Fibroblast of pulmonary artery (primary cell): Measurements from ENCODE around the gene HOXD11.

ENCODE experiments used
- DNase-seq: peaks from one replicate; pipeline ENCODE4 v3.0.0-alpha.2; 2010; ENCODE audit warnings: low read depth
- H3K4me3 ChIP-seq: replicated peaks from 2 replicates; pipeline ENCODE4 v1.5.1; 2011; ENCODE audit warnings: low read depth, mild to moderate bottlenecking, control low read depth, low read length, moderate library complexity
- TF ChIP-seq, protein P1 (sequence below): IDR thresholded peaks from 2 replicates; pipeline ENCODE4 v1.5.1; 2011; ENCODE audit warnings: mild to moderate bottlenecking, control low read depth, low read length, inconsistent platforms; ENCODE audit errors: missing control alignments

Gene HOXD11

GRCh38 chr2:176099728-176100546 lies 7.1 kb upstream of the HOXD11 start, which contains the start of gene HOXD12:
Gene HOXD12, plus strand, starts transcription at chr2:176099795. Its CDS starts 7 bp downstream, at chr2:176099802.
- no peak for DNase-seq
- TF ChIP-seq, protein P1, sequence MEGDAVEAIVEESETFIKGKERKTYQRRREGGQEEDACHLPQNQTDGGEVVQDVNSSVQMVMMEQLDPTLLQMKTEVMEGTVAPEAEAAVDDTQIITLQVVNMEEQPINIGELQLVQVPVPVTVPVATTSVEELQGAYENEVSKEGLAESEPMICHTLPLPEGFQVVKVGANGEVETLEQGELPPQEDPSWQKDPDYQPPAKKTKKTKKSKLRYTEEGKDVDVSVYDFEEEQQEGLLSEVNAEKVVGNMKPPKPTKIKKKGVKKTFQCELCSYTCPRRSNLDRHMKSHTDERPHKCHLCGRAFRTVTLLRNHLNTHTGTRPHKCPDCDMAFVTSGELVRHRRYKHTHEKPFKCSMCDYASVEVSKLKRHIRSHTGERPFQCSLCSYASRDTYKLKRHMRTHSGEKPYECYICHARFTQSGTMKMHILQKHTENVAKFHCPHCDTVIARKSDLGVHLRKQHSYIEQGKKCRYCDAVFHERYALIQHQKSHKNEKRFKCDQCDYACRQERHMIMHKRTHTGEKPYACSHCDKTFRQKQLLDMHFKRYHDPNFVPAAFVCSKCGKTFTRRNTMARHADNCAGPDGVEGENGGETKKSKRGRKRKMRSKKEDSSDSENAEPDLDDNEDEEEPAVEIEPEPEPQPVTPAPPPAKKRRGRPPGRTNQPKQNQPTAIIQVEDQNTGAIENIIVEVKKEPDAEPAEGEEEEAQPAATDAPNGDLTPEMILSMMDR: no peak

GRCh38 chr2:176100547-176101140 lies 6.4 kb upstream of the HOXD11 start:
- no peak for DNase-seq
- no peak overlapping the region for H3K4me3 ChIP-seq
- TF ChIP-seq, protein P1: no peak

More at GRCh38 chr2:176099728-176100546, 7.1 kb upstream of the HOXD11 start, which contains the start of gene HOXD12:
- no peak within 1 kb of the TSS for H3K4me3 ChIP-seq

DNA sequence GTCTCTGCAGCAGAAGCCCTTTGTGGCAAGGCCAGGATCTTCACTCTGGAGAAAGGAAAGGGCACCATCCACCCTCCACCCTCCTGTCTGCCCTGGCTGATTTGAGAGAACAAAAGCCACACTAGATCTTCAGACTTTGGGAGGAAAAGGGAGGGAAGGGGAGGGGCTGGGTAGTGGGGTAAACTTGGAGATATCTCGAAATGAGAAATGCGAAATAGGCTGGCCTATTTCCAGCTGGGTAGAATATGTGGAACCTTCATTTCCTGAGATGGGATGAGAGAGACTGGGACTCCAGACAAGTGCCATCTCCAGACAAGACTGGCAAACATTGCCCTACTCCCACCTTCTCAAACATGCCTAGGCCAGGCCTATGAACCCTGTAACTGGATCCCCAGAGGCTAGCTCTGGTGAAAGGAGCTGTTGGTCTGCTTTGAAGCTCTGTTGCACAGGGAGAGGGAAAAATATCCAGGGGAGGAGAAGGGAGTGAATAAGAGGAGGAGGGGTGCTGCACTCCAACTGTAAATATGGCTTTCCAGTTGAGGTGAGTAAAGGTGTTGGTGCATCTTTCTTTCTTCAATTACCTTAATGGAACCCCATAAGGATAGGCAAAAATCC lies 5.8 kb upstream of the HOXD11 start:
- TF ChIP-seq, protein P1: no peak
- no peak for DNase-seq
- no peak overlapping the region for H3K4me3 ChIP-seq

DNA sequence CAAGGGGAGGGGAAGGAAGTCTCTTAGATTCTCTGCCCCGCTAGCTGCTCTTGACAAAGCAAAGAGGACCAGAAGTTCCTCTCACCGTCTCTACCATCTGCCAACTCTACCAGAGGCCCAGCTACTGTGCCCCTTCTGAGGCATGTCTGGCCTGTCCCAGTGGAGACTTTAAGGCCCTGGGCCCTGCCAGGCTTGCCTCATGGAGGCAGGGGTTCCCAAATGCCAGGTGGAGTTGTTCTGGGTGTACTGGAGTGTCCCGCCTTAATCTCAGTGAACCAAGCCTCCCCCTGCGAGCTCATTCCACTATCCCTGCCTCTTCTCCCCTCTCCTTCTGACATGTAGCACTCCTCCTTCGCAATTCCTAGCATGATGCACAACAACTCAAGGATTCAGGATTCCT lies 5.2 kb upstream of the HOXD11 start:
- no peak overlapping the region for H3K4me3 ChIP-seq
- DNase-seq: no peak

GRCh38 chr2:176102309-176102866 lies 4.7 kb upstream of the HOXD11 start:
- no peak for DNase-seq
- TF ChIP-seq, protein P1: no peak
- H3K4me3 ChIP-seq: no peak overlapping the region

More for the DNA sequence above, 5.2 kb upstream of the HOXD11 start:
- TF ChIP-seq, protein P1: no peak

DNA sequence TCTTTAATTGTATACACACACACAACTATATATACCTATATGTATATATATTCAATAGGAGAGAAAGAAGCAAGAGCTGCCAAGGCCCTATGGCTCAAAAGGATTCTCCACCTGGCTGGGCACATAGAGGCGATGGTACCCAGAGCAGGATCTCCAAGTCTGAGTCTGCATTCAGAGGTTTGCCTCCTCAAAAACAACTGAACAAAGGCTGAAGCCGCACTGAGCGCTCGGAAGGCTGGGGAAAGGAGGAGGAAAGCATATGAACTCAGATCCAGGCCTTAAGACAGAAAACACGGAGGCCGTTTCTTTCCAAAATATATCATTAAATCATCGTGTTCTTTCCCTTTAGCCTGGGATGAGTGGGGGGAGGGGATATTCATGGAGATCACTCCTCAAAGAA lies 3.9 kb upstream of the HOXD11 start:
- H3K4me3 ChIP-seq: no peak overlapping the region
- TF ChIP-seq, protein P1: no peak
- DNase-seq: no peak
